SK-N-SH (cell line): ENCODE data around the gene TGFBR3. TPM values are rescaled to one million over a fixed set of nuclear protein-coding genes. Genes with fewer than 3 reads are reported as not detected.

Experiments
- CTCF ChIA-PET: fragments of 300-600, 350-600 bp; formaldehyde crosslinking; extraction: SDS; loops from one replicate; lab custom pipeline; 2021; lab: Yijun Ruan, JAX
- POLR2A ChIA-PET: fragments of 350-600 bp; sonication (Branson Sonifier 250); formaldehyde crosslinking; extraction: SDS; loops from one replicate; lab custom pipeline; 2020; ENCODE audit warnings: antibody characterized with exemption, inconsistent platforms; lab: Yijun Ruan, JAX
- DNase-seq: peaks from one replicate; pipeline ENCODE4 v3.0.0; 2012
- H2AFZ ChIP-seq: fragments of 200-600 bp; sonication (generic); 2 replicates; pipeline ENCODE4 v1.8.1; 2016; ENCODE audit warnings: antibody characterized with exemption, mild to moderate bottlenecking, low read depth
- H3F3A ChIP-seq: fragments of 200-600 bp; sonication (generic); replicated peaks from 2 replicates; pipeline ENCODE3; 2016; ENCODE audit warnings: antibody characterized with exemption, mild to moderate bottlenecking; ENCODE audit not compliant: insufficient read depth
- H3K27ac ChIP-seq, 2 experiments: fragments of 200-500 bp in 1 of 2; fragments of 200-600 bp in 1 of 2; sonication (Bioruptor generic) in 1 of 2; sonication (generic), shearing (Covaris generic) in 1 of 2; 2 replicates each; pipeline versions ENCODE4 v1.5.1 to v1.6.1; 2014 to 2016; ENCODE audit warnings: low read depth in 2 of 2, inconsistent platforms in 1 of 2, low read length in 1 of 2, mild to moderate bottlenecking in 1 of 2, mixed read lengths in 1 of 2
- H3K27me3 ChIP-seq: fragments of 200-600 bp; sonication (generic), shearing (Covaris generic); 2 replicates; pipeline ENCODE4 v1.6.1; 2016; ENCODE audit warnings: mixed run types; ENCODE audit not compliant: insufficient read depth
- H3K36me3 ChIP-seq, 2 experiments: fragments of 200-500 bp in 1 of 2; fragments of 200-600 bp in 1 of 2; sonication (Bioruptor generic) in 1 of 2; sonication (generic) in 1 of 2; replicated peaks in 1 of 2; 2 replicates each; pipeline versions ENCODE3 to v1.5.1; 2014 to 2016; ENCODE audit warnings: low read length in 1 of 2, mild to moderate bottlenecking in 1 of 2; ENCODE audit not compliant: insufficient read depth in 2 of 2, control insufficient read depth in 1 of 2
- H3K4me1 ChIP-seq, 2 experiments: fragments of 200-500 bp in 1 of 2; fragments of 200-600 bp in 1 of 2; sonication (Bioruptor generic) in 1 of 2; sonication (generic), shearing (Covaris generic) in 1 of 2; 2 replicates each; pipeline versions ENCODE4 v1.5.1 to v1.6.1; 2014 to 2016; ENCODE audit warnings: low read depth in 1 of 2, low read length in 1 of 2, mixed run types in 1 of 2; ENCODE audit not compliant: insufficient read depth in 2 of 2, control insufficient read depth in 1 of 2
- H3K4me2 ChIP-seq: fragments of 200-600 bp; sonication (generic), shearing (Covaris generic); 2 replicates; pipeline ENCODE4 v1.6.1; 2017; ENCODE audit warnings: mixed run types
- H3K4me3 ChIP-seq, 2 experiments: fragments of 200-500 bp in 1 of 2; fragments of 200-600 bp in 1 of 2; sonication (Bioruptor generic) in 1 of 2; sonication (generic), shearing (Covaris generic) in 1 of 2; 2 replicates each; pipeline versions ENCODE4 v1.5.1 to v1.8.1; 2014 to 2016; ENCODE audit warnings: low read depth in 2 of 2, inconsistent platforms in 1 of 2, low read length in 1 of 2, mild to moderate bottlenecking in 1 of 2, mixed read lengths in 1 of 2, moderate library complexity in 1 of 2
- H3K79me2 ChIP-seq: fragments of 200-600 bp; sonication (generic); 2 replicates; pipeline ENCODE4 v1.8.1; 2017; ENCODE audit warnings: mild to moderate bottlenecking; ENCODE audit not compliant: insufficient read depth
- H3K9ac ChIP-seq: fragments of 200-600 bp; sonication (generic); 2 replicates; pipeline ENCODE4 v1.6.1; 2017; ENCODE audit warnings: mixed run types
- H3K9me2 ChIP-seq: fragments of 200-600 bp; sonication (generic); 2 replicates; pipeline ENCODE4 v1.6.1; 2017; ENCODE audit warnings: mixed run types
- H3K9me3 ChIP-seq: fragments of 200-600 bp; sonication (generic); 2 replicates; pipeline ENCODE4 v1.6.1; 2017; ENCODE audit warnings: mixed run types, mild to moderate bottlenecking, moderate library complexity
- H4K20me1 ChIP-seq: fragments of 200-600 bp; sonication (generic); 2 replicates; pipeline ENCODE4 v1.6.1; 2017; ENCODE audit warnings: mild to moderate bottlenecking, mixed run types; ENCODE audit not compliant: insufficient read depth
- CHD2 ChIP-seq: fragments of 150-350 bp; IDR thresholded peaks from 2 replicates; pipeline ENCODE4 v1.6.1; 2018; ENCODE audit warnings: low read length; ENCODE audit not compliant: partially characterized antibody
- ELF1 ChIP-seq: IDR thresholded peaks from 2 replicates; pipeline ENCODE4 v1.4.0; 2012
- EP300 ChIP-seq, 2 experiments: IDR thresholded peaks; 2 replicates each; pipeline versions ENCODE4 v1.4.0 to v1.6.1; 2012; ENCODE audit warnings: borderline replicate concordance in 1 of 2, low read depth in 1 of 2, low read length in 1 of 2
- EZH2phosphoT487 ChIP-seq: fragments of 200-600 bp; sonication (generic); IDR thresholded peaks from 2 replicates; pipeline ENCODE4 v1.6.1; 2017; ENCODE audit warnings: low read depth, mixed run types, mild to moderate bottlenecking, antibody characterized with exemption, moderate library complexity, borderline replicate concordance
- FOXM1 ChIP-seq: IDR thresholded peaks from 2 replicates; pipeline ENCODE4 v1.4.0; 2012; ENCODE audit warnings: low read depth, mild to moderate bottlenecking
- GATA2 ChIP-seq: sonication (generic); formaldehyde crosslinking; IDR thresholded peaks from 2 replicates; pipeline ENCODE4 v1.5.0; 2020; ENCODE audit warnings: mild to moderate bottlenecking, missing genetic modification reagents
- JUND ChIP-seq: IDR thresholded peaks from 2 replicates; pipeline ENCODE4 v1.4.0; 2012
- MAX ChIP-seq: IDR thresholded peaks from 2 replicates; pipeline ENCODE4 v1.4.0; 2012; ENCODE audit warnings: low read depth
- MXI1 ChIP-seq: IDR thresholded peaks from 2 replicates; pipeline ENCODE4 v1.6.1; 2012; ENCODE audit warnings: mild to moderate bottlenecking, low read depth, low read length, improper control_type of control experiment
- NRF1 ChIP-seq: IDR thresholded peaks from 2 replicates; pipeline ENCODE4 v1.6.1; 2012; ENCODE audit warnings: low read depth, mild to moderate bottlenecking, low read length
- RCOR1 ChIP-seq: fragments of 150-350 bp; IDR thresholded peaks from 2 replicates; pipeline ENCODE4 v1.6.1; 2017; ENCODE audit warnings: antibody characterized with exemption, low read length
- RFX5 ChIP-seq: IDR thresholded peaks from 2 replicates; pipeline ENCODE4 v1.6.1; 2012; ENCODE audit warnings: mild to moderate bottlenecking, improper control_type of control experiment, low read length
- SMC3 ChIP-seq: IDR thresholded peaks from 2 replicates; pipeline ENCODE4 v1.6.1; 2012; ENCODE audit warnings: low read depth, low read length, improper control_type of control experiment
- TCF12 ChIP-seq: IDR thresholded peaks from 2 replicates; pipeline ENCODE4 v1.4.0; 2012
- USF1 ChIP-seq: IDR thresholded peaks from 2 replicates; pipeline ENCODE4 v1.4.0; 2012; ENCODE audit warnings: low read depth, borderline replicate concordance
- ZBTB33 ChIP-seq: IDR thresholded peaks from 2 replicates; pipeline ENCODE4 v1.4.0; 2012; ENCODE audit warnings: low read depth, borderline replicate concordance
- WGBS: methylation state at CpG from one replicate; pipeline ENCODE4 v1.1.6; 2017; ENCODE audit warnings: low lambda C conversion rate; 5-methylcytosine and 5-hydroxymethylcytosine counted together
- polyA plus RNA-seq, 3 experiments: library from polyadenylated mRNA; depleted of rRNA; stranded (reverse); fragments of >200 nt; gene quantifications; 2 replicates each; pipeline ENCODE4 v1.2.3, GENCODE V29; 2012

Gene TGFBR3
- polyA plus RNA-seq, 1 of the 3 experiments (the other 2 are of a cell fraction) = 0.07 TPM

GRCh38 chr1:91797164-91797563, 88.8 kb downstream of the TGFBR3 start (continued):
- TF ChIP-seq EP300 (IDR thresholded peaks at IDR 0.05; ENCODE audit: borderline replicate concordance in 1 of 2, low read depth in 1 of 2, low read length in 1 of 2) = no peak
- no peak for TF ChIP-seq TCF12
- TF ChIP-seq CHD2 = no peak
- TF ChIP-seq EZH2phosphoT487 = no peak
- no peak for TF ChIP-seq RFX5
- no peak for TF ChIP-seq ZBTB33
- TF ChIP-seq NRF1 = no peak
- no peak for TF ChIP-seq USF1
- TF ChIP-seq SMC3 = no peak

- no peaks in the 10 kb centered on the region for H3K9me3 ChIP-seq
- no peaks in the 10 kb centered on the region for H3F3A ChIP-seq
- H3K9ac ChIP-seq = no peak overlapping the region
- no peaks in the 10 kb centered on the region for H3K4me1 ChIP-seq
- no peak overlapping the region for H3K4me2 ChIP-seq
- no peaks in the 10 kb centered on the region for H3K9me2 ChIP-seq
- ChIA-PET POLR2A (no interaction called here), CTCF (interaction anchor here (1.5 kb wide), 1 partner anchor 11 kb away, joined by 3 read pairs; no protein-coding TSS in a partner anchor)
- 9% methylated on average over 4 of the region's 4 CpGs for WGBS
- H2AFZ ChIP-seq = no peak overlapping the region
- H3K36me3 ChIP-seq = no peaks in the 10 kb centered on the region
- TF ChIP-seq CHD2 (no peak), SMC3 (no peak), ELF1 (no peak), TCF12 (no peak), GATA2 (no peak), JUND (no peak), MAX (no peak), FOXM1 (no peak), MXI1 (no peak), RCOR1 (no peak)
- DNase-seq = no peak
- peaks cover 71% of the 10 kb centered on the region; the same call in 1 of the 2 replicates for H3K27me3 ChIP-seq
- H3K27ac ChIP-seq = no peak overlapping the region
- no peaks in the 10 kb centered on the region for H4K20me1 ChIP-seq
- H3K79me2 ChIP-seq = no peaks in the 10 kb centered on the region
- H3K4me3 ChIP-seq = no peak overlapping the region
These were observed 89.6 kb downstream of the TGFBR3 start for GRCh38 chr1:91796390-91796654.
